ENCODE results near the gene HLA-DRB5.
"Not testable (repeated sequence)": the region's sequence is repeated elsewhere in the genome, so short reads cannot be mapped to it uniquely, and the experiment has no call there.

The HLA-DRB5 gene

GRCh38 chr6:32529697-32530430, at the start of gene HLA-DRB5:
HLA-DRB5 (minus strand) TSS chr6:32530287; CDS start chr6:32530224, 63 bp downstream.
- H3K36me3 ChIP-seq: no peaks in the 10 kb centered on the region
- H3K4me1 ChIP-seq: no peaks in the 10 kb centered on the region
- intact Hi-C loops (cut with DNase I; ENCODE audit: low total_unique reads): loop anchor here (10.0 kb wide), 1 partner anchor 55 kb away; the partner anchor contains the start of gene HLA-DRB1
- no peak within 1 kb of the TSS for H3K27ac ChIP-seq
- no peak within 1 kb of the TSS for H3K4me3 ChIP-seq
- TF ChIP-seq CTCF (IDR thresholded peaks at IDR 0.05): no peak
- peak; percentile 20 to 35 for DNase-seq
- H3K9me3 ChIP-seq: no peaks in the 10 kb centered on the region
- no peaks in the 10 kb centered on the region for H3K27me3 ChIP-seq

GRCh38 chr6:32578962-32579361, 48.9 kb upstream of the HLA-DRB5 start:
- intact Hi-C loops (cut with DNase I; ENCODE audit: low total_unique reads): no loop called here
- no peak for DNase-seq
- Histone ChIP-seq H3K4me1 (no peaks in the 10 kb centered on the region), H3K27me3 (no peaks in the 10 kb centered on the region), H3K36me3 (no peaks in the 10 kb centered on the region), H3K4me3 (no peak overlapping the region), H3K27ac (no peak overlapping the region), H3K9me3 (no peaks in the 10 kb centered on the region)
- TF ChIP-seq CTCF (IDR thresholded peaks at IDR 0.05): no peak

GRCh38 chr6:32577493-32577892, 47.4 kb upstream of the HLA-DRB5 start:
- DNase-seq; H3K4me3 ChIP-seq; H3K36me3 ChIP-seq; H3K27me3 ChIP-seq; H3K9me3 ChIP-seq; intact Hi-C loops (cut with DNase I; ENCODE audit: low total_unique reads); H3K27ac ChIP-seq; H3K4me1 ChIP-seq: not testable (repeated sequence)

GRCh38 chr6:32576250-32576649, 46.2 kb upstream of the HLA-DRB5 start:
- intact Hi-C loops (cut with DNase I; ENCODE audit: low total_unique reads): no loop called here

GRCh38 chr6:32570363-32570905, 40.3 kb upstream of the HLA-DRB5 start:
- Histone ChIP-seq H3K27ac (no peak overlapping the region), H3K4me3 (no peak overlapping the region), H3K4me1 (no peaks in the 10 kb centered on the region), H3K27me3 (no peaks in the 10 kb centered on the region), H3K36me3 (no peaks in the 10 kb centered on the region), H3K9me3 (no peaks in the 10 kb centered on the region)
- TF ChIP-seq CTCF (IDR thresholded peaks at IDR 0.05): no peak
- intact Hi-C loops (cut with DNase I; ENCODE audit: low total_unique reads): no loop called here
- no peak for DNase-seq

More at GRCh38 chr6:32576250-32576649, 46.2 kb upstream of the HLA-DRB5 start:
- no peak for TF ChIP-seq CTCF (IDR thresholded peaks at IDR 0.05)
- no peak for DNase-seq
- H3K4me1 ChIP-seq: no peaks in the 10 kb centered on the region
- no peaks in the 10 kb centered on the region for H3K9me3 ChIP-seq
- no peaks in the 10 kb centered on the region for H3K36me3 ChIP-seq
- no peaks in the 10 kb centered on the region for H3K27me3 ChIP-seq
- H3K27ac ChIP-seq: no peak overlapping the region
- H3K4me3 ChIP-seq: no peak overlapping the region

GRCh38 chr6:32568561-32568960, 38.5 kb upstream of the HLA-DRB5 start:
- H3K36me3 ChIP-seq: no peaks in the 10 kb centered on the region
- H3K27me3 ChIP-seq: no peaks in the 10 kb centered on the region
- intact Hi-C loops (cut with DNase I; ENCODE audit: low total_unique reads): no loop called here
- no peak for TF ChIP-seq CTCF (IDR thresholded peaks at IDR 0.05)
- no peak overlapping the region for H3K4me3 ChIP-seq
- no peak overlapping the region for H3K27ac ChIP-seq
- no peak for DNase-seq
- no peaks in the 10 kb centered on the region for H3K4me1 ChIP-seq
- H3K9me3 ChIP-seq: no peaks in the 10 kb centered on the region

Measured in tibial artery (tissue), 4 donors.